Measurements from ENCODE around the gene EML3. TPM values are rescaled to one million over a fixed set of nuclear protein-coding genes. Genes with fewer than 3 reads are reported as not detected.

EML3 gene
- polyA plus RNA-seq, 1 donor from 2014 or later: 0.38 TPM

DNA sequence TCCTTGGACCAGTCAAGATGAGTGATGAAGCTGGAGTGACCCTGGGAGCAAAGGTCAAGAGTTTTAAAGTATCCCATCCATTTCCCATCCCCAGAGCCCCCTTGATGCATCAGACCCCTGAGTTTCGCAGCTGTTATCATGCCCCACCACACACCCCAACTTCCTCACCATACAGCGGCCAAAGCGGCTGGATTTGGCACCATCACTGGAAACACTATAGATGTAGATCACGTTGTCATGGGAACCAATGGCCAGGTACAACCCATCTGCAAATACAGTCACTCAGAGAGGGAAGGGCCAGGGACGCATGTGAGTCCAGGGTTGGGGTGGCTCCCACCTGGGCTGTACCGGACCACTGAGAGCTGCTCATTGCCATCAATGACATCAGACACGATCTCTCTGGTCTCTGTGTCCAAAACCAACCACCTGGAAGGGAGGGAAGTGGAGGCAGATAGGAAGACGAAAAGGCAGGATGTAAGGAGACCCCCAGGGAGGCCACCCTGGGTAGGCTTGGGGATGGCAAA is 8.7 kb downstream of the EML3 start:
- Histone ChIP-seq H3K27me3 (ENCODE audit: insufficient read depth, low read depth, low read length) (no peaks in the 10 kb centered on the region), H3F3A (ENCODE audit: insufficient read depth, low read length, poor library complexity, severe bottlenecking) (no peaks in the 10 kb centered on the region), H3K27ac (ENCODE audit: low read length) (no peak overlapping the region), H3K79me2 (replicated peaks; ENCODE audit: insufficient read depth, low read length) (peaks cover 25% of the 10 kb centered on the region), H4K20me1 (ENCODE audit: insufficient read depth) (no peaks in the 10 kb centered on the region), H3K9ac (ENCODE audit: low read length) (no peak overlapping the region), H3K9me3 (ENCODE audit: low read length) (no peaks in the 10 kb centered on the region), H3K9me2 (ENCODE audit: insufficient read depth, low read length) (no peaks in the 10 kb centered on the region), H3K4me3 (ENCODE audit: low read length) (no peak overlapping the region), H3K4me2 (ENCODE audit: low read length) (no peak overlapping the region), H3K36me3 (ENCODE audit: insufficient read depth, low read length) (no peaks in the 10 kb centered on the region), H2AFZ (ENCODE audit: low read depth, low read length) (no peak overlapping the region)
- no peak for TF ChIP-seq EZH2 (IDR thresholded peaks at IDR 0.05; ENCODE audit: borderline replicate concordance, insufficient read depth, low read length, poor library complexity, severe bottlenecking)
- TF ChIP-seq, protein P1, sequence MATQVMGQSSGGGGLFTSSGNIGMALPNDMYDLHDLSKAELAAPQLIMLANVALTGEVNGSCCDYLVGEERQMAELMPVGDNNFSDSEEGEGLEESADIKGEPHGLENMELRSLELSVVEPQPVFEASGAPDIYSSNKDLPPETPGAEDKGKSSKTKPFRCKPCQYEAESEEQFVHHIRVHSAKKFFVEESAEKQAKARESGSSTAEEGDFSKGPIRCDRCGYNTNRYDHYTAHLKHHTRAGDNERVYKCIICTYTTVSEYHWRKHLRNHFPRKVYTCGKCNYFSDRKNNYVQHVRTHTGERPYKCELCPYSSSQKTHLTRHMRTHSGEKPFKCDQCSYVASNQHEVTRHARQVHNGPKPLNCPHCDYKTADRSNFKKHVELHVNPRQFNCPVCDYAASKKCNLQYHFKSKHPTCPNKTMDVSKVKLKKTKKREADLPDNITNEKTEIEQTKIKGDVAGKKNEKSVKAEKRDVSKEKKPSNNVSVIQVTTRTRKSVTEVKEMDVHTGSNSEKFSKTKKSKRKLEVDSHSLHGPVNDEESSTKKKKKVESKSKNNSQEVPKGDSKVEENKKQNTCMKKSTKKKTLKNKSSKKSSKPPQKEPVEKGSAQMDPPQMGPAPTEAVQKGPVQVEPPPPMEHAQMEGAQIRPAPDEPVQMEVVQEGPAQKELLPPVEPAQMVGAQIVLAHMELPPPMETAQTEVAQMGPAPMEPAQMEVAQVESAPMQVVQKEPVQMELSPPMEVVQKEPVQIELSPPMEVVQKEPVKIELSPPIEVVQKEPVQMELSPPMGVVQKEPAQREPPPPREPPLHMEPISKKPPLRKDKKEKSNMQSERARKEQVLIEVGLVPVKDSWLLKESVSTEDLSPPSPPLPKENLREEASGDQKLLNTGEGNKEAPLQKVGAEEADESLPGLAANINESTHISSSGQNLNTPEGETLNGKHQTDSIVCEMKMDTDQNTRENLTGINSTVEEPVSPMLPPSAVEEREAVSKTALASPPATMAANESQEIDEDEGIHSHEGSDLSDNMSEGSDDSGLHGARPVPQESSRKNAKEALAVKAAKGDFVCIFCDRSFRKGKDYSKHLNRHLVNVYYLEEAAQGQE (IDR thresholded peaks at IDR 0.05; ENCODE audit: borderline replicate concordance): no peak

DNA sequence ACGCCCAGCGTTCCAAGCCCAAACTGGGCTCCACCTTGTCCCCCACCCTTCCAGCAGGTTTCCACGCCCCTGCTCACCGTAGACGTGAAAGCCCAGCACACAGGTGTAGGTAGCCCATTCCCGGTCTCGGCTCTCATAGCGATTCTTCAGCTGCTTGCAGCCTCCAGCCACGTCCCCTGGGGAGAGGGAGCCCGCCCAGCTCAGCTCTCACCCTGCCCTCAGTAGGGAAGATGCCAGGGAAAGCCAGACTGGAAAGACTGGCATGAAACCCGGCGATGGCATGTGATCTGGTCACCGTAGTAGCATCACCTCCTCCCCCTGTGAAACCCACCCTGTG is 9.5 kb downstream of the EML3 start:
- Histone ChIP-seq H3K4me2 (ENCODE audit: low read length) (no peak overlapping the region), H2AFZ (ENCODE audit: low read depth, low read length) (no peak overlapping the region), H3K9me2 (ENCODE audit: insufficient read depth, low read length) (no peaks in the 10 kb centered on the region), H4K20me1 (ENCODE audit: insufficient read depth) (no peaks in the 10 kb centered on the region), H3K27ac (ENCODE audit: low read length) (no peak overlapping the region), H3K79me2 (replicated peaks; ENCODE audit: insufficient read depth, low read length) (peaks cover 32% of the 10 kb centered on the region), H3F3A (ENCODE audit: insufficient read depth, low read length, poor library complexity, severe bottlenecking) (no peaks in the 10 kb centered on the region), H3K27me3 (ENCODE audit: insufficient read depth, low read depth, low read length) (no peaks in the 10 kb centered on the region), H3K36me3 (ENCODE audit: insufficient read depth, low read length) (no peaks in the 10 kb centered on the region), H3K4me3 (ENCODE audit: low read length) (no peak overlapping the region), H3K9me3 (ENCODE audit: low read length) (no peaks in the 10 kb centered on the region), H3K9ac (ENCODE audit: low read length) (peak overlapping the region; percentile 78)
- TF ChIP-seq RAD21 (conservative IDR thresholded peaks at IDR 0.05): no peak
- no peak for TF ChIP-seq SMC3 (conservative IDR thresholded peaks at IDR 0.05; ENCODE audit: poor library complexity)
- TF ChIP-seq, protein P2, sequence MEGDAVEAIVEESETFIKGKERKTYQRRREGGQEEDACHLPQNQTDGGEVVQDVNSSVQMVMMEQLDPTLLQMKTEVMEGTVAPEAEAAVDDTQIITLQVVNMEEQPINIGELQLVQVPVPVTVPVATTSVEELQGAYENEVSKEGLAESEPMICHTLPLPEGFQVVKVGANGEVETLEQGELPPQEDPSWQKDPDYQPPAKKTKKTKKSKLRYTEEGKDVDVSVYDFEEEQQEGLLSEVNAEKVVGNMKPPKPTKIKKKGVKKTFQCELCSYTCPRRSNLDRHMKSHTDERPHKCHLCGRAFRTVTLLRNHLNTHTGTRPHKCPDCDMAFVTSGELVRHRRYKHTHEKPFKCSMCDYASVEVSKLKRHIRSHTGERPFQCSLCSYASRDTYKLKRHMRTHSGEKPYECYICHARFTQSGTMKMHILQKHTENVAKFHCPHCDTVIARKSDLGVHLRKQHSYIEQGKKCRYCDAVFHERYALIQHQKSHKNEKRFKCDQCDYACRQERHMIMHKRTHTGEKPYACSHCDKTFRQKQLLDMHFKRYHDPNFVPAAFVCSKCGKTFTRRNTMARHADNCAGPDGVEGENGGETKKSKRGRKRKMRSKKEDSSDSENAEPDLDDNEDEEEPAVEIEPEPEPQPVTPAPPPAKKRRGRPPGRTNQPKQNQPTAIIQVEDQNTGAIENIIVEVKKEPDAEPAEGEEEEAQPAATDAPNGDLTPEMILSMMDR (IDR thresholded peaks at IDR 0.05; ENCODE audit: poor library complexity, severe bottlenecking): no peak
- no peak for TF ChIP-seq EP300 (conservative IDR thresholded peaks at IDR 0.05; ENCODE audit: poor library complexity, severe bottlenecking)
